ENCODE results near the gene SHH.

GRCh38 chr7:155861480-155861868 lies 49.2 kb upstream of the SHH start:
- TF ChIP-seq ZNF274 (IDR thresholded peaks at IDR 0.05; ENCODE audit: low read length) (no peak), ZNF274 (tag by site-specific recombination; IDR thresholded peaks at IDR 0.05; ENCODE audit: borderline replicate concordance) (no peak), ZNF518A (tag by site-specific recombination; conservative IDR thresholded peaks at IDR 0.05; ENCODE audit: low read depth) (no peak), PRDM10 (tag by site-specific recombination; IDR thresholded peaks at IDR 0.05) (no peak), ZNF121 (tag by site-specific recombination; IDR thresholded peaks at IDR 0.05) (no peak), ZSCAN18 (tag by site-specific recombination; IDR thresholded peaks at IDR 0.05) (no peak), ZFP37 (tag by site-specific recombination; IDR thresholded peaks at IDR 0.05) (no peak), CTCF (tag by site-specific recombination; IDR thresholded peaks at IDR 0.05) (no peak), ZNF221 (tag by site-specific recombination; IDR thresholded peaks at IDR 0.05; ENCODE audit: borderline replicate concordance) (no peak), ZNF280C (tag by site-specific recombination; IDR thresholded peaks at IDR 0.05) (no peak), ZXDB (tag by site-specific recombination; IDR thresholded peaks at IDR 0.05) (no peak), ZNF169 (tag by site-specific recombination; IDR thresholded peaks at IDR 0.05) (no peak), TCF7L2 (IDR thresholded peaks at IDR 0.05; ENCODE audit: borderline replicate concordance, low read depth, low read length) (no peak), SALL2 (tag by site-specific recombination; IDR thresholded peaks at IDR 0.05; ENCODE audit: borderline replicate concordance) (no peak)
